K562 (cell line): ENCODE data around the gene ASXL2. TPM values are rescaled to one million over a fixed set of nuclear protein-coding genes. Genes with fewer than 3 reads are reported as not detected.
A peak's percentile ranks its signal among the peaks of the same experiment; 100 is the strongest.

Experiments used
- ATAC-seq: fragments of 200-7000 bp; cut with Tn5 transposase; 3 replicates; pipeline ENCODE4 v1.9.1; 2020; ENCODE audit warnings: moderate library complexity
- BruUV-seq: library from RNA; stranded (reverse); fragments of 400-500 nt; replicated peaks from 2 replicates; lab custom pipeline; 2021; lab: Mats Ljungman, UMichigan
- CTCF ChIA-PET: fragments of 300-600 bp; formaldehyde crosslinking; extraction: SDS; loops from one replicate; lab custom pipeline; 2021; ENCODE audit warnings: low intra/inter-chr PET ratio; lab: Yijun Ruan, JAX
- POLR2A ChIA-PET: fragments of 300-600, 350-650 bp; sonication (Branson Sonifier 250); formaldehyde crosslinking; extraction: SDS; loops from one replicate; lab custom pipeline; 2021; ENCODE audit warnings: antibody characterized with exemption, inconsistent platforms; lab: Yijun Ruan, JAX
- DNase-seq, 4 experiments: peaks; one replicate each; pipeline versions ENCODE4 v3.0.0 to v3.0.0-alpha.2; 2011 to 2018; ENCODE audit warnings: low spot score in 3 of 4, mixed read lengths in 3 of 4; ENCODE audit errors: extremely low read depth in 1 of 4
- FAIRE-seq: peaks from 2 replicates; lab custom pipeline; 2011; peaks lifted over from hg19 to GRCh38; lab: Jason Lieb, UNC
- H2AFZ ChIP-seq: 2 replicates; pipeline ENCODE4 v1.6.0; 2011; ENCODE audit warnings: low read depth, low read length, control low read depth, inconsistent platforms
- H3K27ac ChIP-seq: fragments of 200-600 bp; 3 replicates; pipeline ENCODE4 v1.8.0; 2011; ENCODE audit warnings: low read depth, mild to moderate bottlenecking, control low read depth, inconsistent platforms, low read length, moderate library complexity, mixed read lengths; ENCODE audit errors: extremely low read depth
- H3K27me3 ChIP-seq, 2 experiments: fragments of 300-600 bp in 1 of 2; 2 replicates in 1 of 2; 3 replicates in 1 of 2; pipeline versions ENCODE4 v1.6.0 to v1.8.0; 2011; ENCODE audit warnings: inconsistent platforms in 2 of 2, low read length in 2 of 2, mild to moderate bottlenecking in 1 of 2, mixed read lengths in 1 of 2, moderate library complexity in 1 of 2; ENCODE audit not compliant: control insufficient read depth in 2 of 2, insufficient read depth in 2 of 2
- H3K36me3 ChIP-seq: fragments of 300-600 bp; 3 replicates; pipeline ENCODE4 v1.8.0; 2011; ENCODE audit warnings: mild to moderate bottlenecking, low read length, inconsistent platforms; ENCODE audit not compliant: control insufficient read depth, insufficient read depth
- H3K4me1 ChIP-seq, 2 experiments: fragments of 200-600 bp in 1 of 2; replicated peaks in 1 of 2; 2 replicates in 1 of 2; 3 replicates in 1 of 2; pipeline versions ENCODE4 v1.5.1 to v1.8.0; 2011; ENCODE audit warnings: inconsistent platforms in 2 of 2, low read length in 2 of 2, mild to moderate bottlenecking in 1 of 2, mixed read lengths in 1 of 2, moderate library complexity in 1 of 2; ENCODE audit not compliant: control insufficient read depth in 2 of 2, insufficient read depth in 2 of 2
- H3K4me2 ChIP-seq: 2 replicates; pipeline ENCODE4 v1.6.1; 2011; ENCODE audit warnings: low read length, control low read depth, inconsistent platforms, mixed read lengths; ENCODE audit not compliant: insufficient read depth
- H3K4me3 ChIP-seq: fragments of 200-600 bp; sonication (generic), shearing (Covaris generic); 2 replicates; pipeline ENCODE4 v1.5.1; 2016; ENCODE audit warnings: control low read depth, inconsistent platforms
- H3K79me2 ChIP-seq: fragments of 200-600 bp; 3 replicates; pipeline ENCODE4 v1.8.0; 2011; ENCODE audit warnings: low read length, inconsistent platforms; ENCODE audit not compliant: control insufficient read depth, insufficient read depth
- H3K9ac ChIP-seq, 2 experiments: 2 replicates each; pipeline versions ENCODE4 v1.6.0 to v1.6.1; 2011; ENCODE audit warnings: low read depth in 2 of 2, low read length in 2 of 2, control low read depth in 1 of 2, inconsistent platforms in 1 of 2, mild to moderate bottlenecking in 1 of 2, mixed read lengths in 1 of 2; ENCODE audit not compliant: insufficient read depth in 1 of 2
- H3K9me1 ChIP-seq: one replicate; pipeline ENCODE4 v1.6.0; 2011; ENCODE audit warnings: inconsistent platforms, mild to moderate bottlenecking, low read length, moderate library complexity; ENCODE audit not compliant: control insufficient read depth, insufficient read depth
- H3K9me3 ChIP-seq: replicated peaks from 2 replicates; pipeline ENCODE4 v1.5.1; 2011; ENCODE audit warnings: low read depth, low read length, inconsistent platforms; ENCODE audit not compliant: control insufficient read depth, insufficient read depth
- H4K20me1 ChIP-seq: replicated peaks from 2 replicates; pipeline ENCODE4 v1.6.1; 2011; ENCODE audit warnings: low read length, inconsistent platforms, mixed read lengths; ENCODE audit not compliant: control insufficient read depth, insufficient read depth
- CBX2 ChIP-seq: fragments of 200-600 bp; sonication (generic); IDR thresholded peaks from one replicate; pipeline ENCODE4 v1.6.1; 2012; ENCODE audit warnings: mild to moderate bottlenecking, low read length, inconsistent platforms; ENCODE audit not compliant: insufficient read depth, poor library complexity, severe bottlenecking
- WGBS: fragments of 100-300 bp; shearing (Covaris generic); methylation state at CpG from one replicate; pipeline ENCODE4 v1.1.6; 2016; ENCODE audit warnings: low coverage, mixed read lengths; ENCODE audit not compliant: insufficient coverage; ENCODE audit errors: missing lambda C conversion rate; 5-methylcytosine and 5-hydroxymethylcytosine counted together
- in situ Hi-C: fragments of 300-500 bp; cut with MboI; formaldehyde crosslinking; loops from 4 replicates; pipeline ENCODE4 v1.15.0; 2018; ENCODE audit warnings: inconsistent platforms, mixed read lengths
- intact Hi-C: fragments of 100-400 bp; cut with micrococcal nuclease; formaldehyde crosslinking; loops from 2 replicates; pipeline ENCODE4 v1.14.2; 2022
- polyA plus RNA-seq, 8 experiments: library from polyadenylated mRNA; depleted of rRNA in 4 of 8; stranded (reverse) in 5 of 8; unstranded in 3 of 8; fragments of >200 nt; fragmentation: Nextera tagmentation in 2 of 8; fragmentation: Illumina TruSeq in 1 of 8; extraction: Ambion mirVana in 2 of 8; extraction: Trizol in 1 of 8; gene quantifications; 2 replicates each; pipeline versions ENCODE4 v1.2.1 to v1.2.3, GENCODE V29; 2011 to 2014; ENCODE audit warnings: inconsistent platforms in 1 of 8, missing spikeins in 1 of 8
- total RNA-seq, 7 experiments: library from RNA; depleted of rRNA in 6 of 7; stranded (reverse); fragments of >200 nt in 6 of 7; fragmentation: Illumina TruSeq in 2 of 7; extraction: Trizol in 2 of 7; gene quantifications; 2 replicates each; pipeline versions ENCODE4 v1.2.1 to v1.2.3, GENCODE V29; 2011 to 2021; ENCODE audit warnings: low replicate concordance in 1 of 7
- TF ChIP-seq, protein P1 (sequence below): fragments of 450-650 bp; IDR thresholded peaks from 2 replicates; pipeline ENCODE4 v1.6.1; 2018; ENCODE audit not compliant: partially characterized antibody

Gene ASXL2
- total and polyA plus RNA-seq, 9 of the 15 experiments (the other 6 are each of a cell fraction or from before 2014, with no cell fraction given) = 2.2 to 25.9 (median 9.0) TPM

DNA sequence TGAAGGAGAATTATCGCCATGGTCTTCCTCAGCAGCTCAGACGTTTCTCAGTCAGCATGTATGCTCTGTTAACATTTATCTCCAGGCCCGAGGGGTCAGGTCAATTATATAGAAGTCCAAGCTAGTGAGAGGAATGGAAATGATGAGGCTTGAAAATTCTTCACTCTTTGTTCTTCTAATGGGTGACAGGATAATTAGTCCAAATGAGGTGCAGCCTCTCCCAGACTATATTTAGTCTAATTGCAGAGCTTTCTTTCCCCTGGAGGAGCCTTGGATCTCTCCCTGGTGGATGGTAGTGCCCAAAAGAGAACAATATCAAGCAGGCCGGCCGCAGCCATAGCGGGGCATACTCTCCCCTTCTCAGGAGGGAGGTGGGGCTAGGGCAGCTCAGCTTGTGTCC is 153.5 kb downstream of the ASXL2 start:
- no peaks in the 10 kb centered on the region for H3K79me2 ChIP-seq
- H3K9me3 ChIP-seq = no peaks in the 10 kb centered on the region
- no peaks in the 10 kb centered on the region for H3K9me1 ChIP-seq
- ChIA-PET CTCF (no interaction called here), POLR2A (interaction anchor here (1.0 kb wide), 1 partner anchor 10 kb away, joined by 5 read pairs; no protein-coding TSS in a partner anchor)
- H3K4me1 ChIP-seq = no peaks in the 10 kb centered on the region
- H3K4me3 ChIP-seq = no peak overlapping the region
- H3K36me3 ChIP-seq = no peaks in the 10 kb centered on the region
- H3K4me2 ChIP-seq = no peak overlapping the region
- ATAC-seq (no peak), DNase-seq (no peak), FAIRE-seq (no peak)
- H4K20me1 ChIP-seq = no peaks in the 10 kb centered on the region
- no peak overlapping the region for H3K9ac ChIP-seq
- no TSS peak for BruUV-seq
- in situ Hi-C loops (no loop called here), intact Hi-C loops (no loop called here)
- no peak overlapping the region for H2AFZ ChIP-seq
- peaks cover 19 to 43% of the 10 kb centered on the region in 2 experiments for H3K27me3 ChIP-seq
- H3K27ac ChIP-seq = no peak overlapping the region
- TF ChIP-seq, protein P1, sequence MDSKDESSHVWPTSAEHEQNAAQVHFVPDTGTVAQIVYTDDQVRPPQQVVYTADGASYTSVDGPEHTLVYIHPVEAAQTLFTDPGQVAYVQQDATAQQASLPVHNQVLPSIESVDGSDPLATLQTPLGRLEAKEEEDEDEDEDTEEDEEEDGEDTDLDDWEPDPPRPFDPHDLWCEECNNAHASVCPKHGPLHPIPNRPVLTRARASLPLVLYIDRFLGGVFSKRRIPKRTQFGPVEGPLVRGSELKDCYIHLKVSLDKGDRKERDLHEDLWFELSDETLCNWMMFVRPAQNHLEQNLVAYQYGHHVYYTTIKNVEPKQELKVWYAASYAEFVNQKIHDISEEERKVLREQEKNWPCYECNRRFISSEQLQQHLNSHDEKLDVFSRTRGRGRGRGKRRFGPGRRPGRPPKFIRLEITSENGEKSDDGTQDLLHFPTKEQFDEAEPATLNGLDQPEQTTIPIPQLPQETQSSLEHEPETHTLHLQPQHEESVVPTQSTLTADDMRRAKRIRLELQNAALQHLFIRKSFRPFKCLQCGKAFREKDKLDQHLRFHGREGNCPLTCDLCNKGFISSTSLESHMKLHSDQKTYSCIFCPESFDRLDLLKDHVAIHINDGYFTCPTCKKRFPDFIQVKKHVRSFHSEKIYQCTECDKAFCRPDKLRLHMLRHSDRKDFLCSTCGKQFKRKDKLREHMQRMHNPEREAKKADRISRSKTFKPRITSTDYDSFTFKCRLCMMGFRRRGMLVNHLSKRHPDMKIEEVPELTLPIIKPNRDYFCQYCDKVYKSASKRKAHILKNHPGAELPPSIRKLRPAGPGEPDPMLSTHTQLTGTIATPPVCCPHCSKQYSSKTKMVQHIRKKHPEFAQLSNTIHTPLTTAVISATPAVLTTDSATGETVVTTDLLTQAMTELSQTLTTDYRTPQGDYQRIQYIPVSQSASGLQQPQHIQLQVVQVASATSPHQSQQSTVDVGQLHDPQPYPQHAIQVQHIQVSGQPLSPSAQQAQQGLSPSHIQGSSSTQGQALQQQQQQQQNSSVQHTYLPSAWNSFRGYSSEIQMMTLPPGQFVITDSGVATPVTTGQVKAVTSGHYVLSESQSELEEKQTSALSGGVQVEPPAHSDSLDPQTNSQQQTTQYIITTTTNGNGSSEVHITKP = peak; percentile 35
- TF ChIP-seq CBX2 = no peak
- WGBS = 0% methylated on average over 6 of the region's 6 CpGs
